GM19099 (cell line): ENCODE data around the gene UGP2.
A peak's percentile ranks its signal among the peaks of the same experiment; 100 is the strongest.

Experiments used
- POLR2A ChIP-seq: IDR thresholded peaks from 3 replicates; pipeline ENCODE4 v1.6.1; 2011; ENCODE audit warnings: low read depth; ENCODE audit not compliant: insufficient read length; ENCODE audit errors: extremely low read depth

UGP2 gene

DNA sequence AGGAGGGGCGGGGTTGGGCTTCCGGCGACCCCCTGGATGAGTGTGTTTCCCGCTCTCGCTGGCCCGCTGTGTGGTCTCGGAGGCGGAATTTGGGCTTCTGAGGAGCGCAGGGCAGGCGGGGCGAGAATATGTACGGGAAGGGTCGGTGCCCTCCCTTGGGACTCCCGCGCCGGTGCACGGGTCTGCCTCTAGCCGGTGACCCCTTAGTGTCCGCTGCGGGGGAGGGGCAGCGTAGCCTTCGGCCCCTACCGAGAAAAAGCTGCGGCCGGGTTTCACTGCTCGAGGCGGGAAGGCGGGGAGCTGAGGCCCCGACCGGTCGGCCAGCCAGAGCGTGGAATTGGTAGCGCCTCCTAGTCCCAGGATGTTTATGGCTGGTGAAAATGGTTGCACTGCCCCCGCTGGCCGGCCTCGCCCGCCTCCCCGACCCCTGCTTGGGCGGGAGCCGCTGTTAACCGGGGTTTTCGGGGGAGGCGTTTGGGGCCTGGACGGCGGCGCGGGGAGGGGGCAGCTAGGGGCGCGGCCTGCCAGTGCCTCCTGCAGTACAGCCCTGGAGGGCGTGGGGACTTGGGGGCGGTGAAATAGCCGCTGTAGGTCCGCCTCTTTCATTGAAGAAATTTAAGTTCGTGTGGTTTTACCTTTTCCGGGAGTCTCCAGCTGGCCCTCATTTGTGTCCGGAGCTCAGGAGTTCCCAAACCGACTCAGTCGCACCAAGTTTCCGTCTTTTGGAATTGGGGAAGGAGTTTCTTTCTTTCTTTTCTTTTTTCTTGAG, at the start of gene UGP2:
UGP2 (plus strand) TSS at position 643 of the 769 bp plus-strand sequence. CDS start 290 bp downstream, outside the sequence.
- TF ChIP-seq POLR2A: peak; percentile 51

DNA sequence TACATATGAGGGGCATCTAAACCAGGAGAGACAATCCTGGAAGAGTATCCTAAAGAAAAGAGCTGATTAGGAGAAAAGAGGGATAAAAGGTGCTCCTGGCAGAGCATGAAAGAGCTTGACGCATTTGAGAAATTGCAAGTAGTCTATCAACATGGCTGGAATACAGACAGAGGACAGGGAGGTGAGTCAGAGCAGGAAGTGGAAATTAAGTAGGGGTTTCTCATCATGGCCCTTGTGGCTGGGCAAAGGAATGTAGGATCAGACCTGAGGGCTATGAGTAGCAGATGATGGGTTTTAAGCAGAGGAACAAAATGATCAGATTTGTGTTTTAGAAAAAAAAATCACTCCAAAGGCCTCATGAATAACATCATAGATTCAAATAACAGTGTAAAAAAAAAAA, 49.2 kb upstream of the UGP2 start:
- no peak for TF ChIP-seq POLR2A

DNA sequence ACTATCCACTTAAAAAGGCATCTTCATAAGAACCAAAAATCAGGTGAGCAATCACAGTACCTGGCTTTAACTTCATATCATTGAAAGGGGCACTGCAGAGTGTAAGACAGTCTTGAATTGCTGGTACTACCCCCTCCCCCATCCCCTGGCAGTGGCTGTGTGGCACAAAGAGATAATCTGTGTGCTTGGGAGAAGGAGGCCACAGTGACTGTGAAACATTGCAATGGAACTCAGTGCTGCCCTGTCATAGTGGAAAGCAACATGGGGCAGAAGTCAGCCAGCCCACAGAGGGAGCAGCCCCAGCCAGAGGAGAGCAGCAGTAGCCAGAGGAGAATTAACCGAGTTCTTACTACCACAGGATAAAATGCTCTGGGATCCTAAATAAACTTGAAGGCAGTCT, 45.3 kb upstream of the UGP2 start:
- no peak for TF ChIP-seq POLR2A

DNA sequence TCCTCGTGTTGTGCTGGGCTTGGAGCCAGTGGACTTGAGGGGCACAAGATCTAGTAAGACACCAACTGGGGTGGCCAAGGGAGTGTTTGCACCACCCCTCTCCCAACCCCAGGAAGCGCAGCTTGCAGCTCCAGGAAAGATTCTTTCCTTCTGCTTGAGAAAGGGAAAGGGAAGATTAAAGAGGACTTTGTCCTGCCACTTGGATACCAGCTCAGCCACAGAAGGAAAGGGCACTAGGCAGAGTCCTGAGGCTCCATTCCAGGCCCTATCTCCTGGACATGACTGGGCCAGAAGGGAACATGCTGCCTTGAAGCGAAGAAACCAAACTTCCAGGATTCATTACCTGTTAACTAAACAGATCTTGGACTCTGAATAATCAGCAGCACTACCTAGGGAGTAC, 44.9 kb upstream of the UGP2 start:
- TF ChIP-seq POLR2A: no peak

DNA sequence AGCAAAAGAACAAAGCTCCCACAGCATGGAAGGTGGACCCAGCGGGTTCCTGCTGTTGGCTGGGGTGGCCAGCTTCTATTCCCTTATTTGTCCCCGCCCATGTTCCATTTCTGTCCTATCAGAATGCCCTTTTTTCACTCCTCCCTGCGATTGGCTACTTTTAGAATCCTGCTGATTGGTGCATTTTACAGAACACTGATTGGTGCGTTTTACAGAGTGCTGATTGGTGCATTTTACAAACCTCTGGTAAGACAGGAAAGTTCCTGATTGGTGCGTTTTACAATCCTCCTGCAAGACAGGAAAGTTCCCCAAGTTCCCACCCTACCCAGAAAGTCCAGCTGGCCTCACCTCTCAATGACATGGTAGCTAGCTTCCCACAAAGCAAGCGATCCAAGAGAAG, 40.2 kb upstream of the UGP2 start:
- no peak for TF ChIP-seq POLR2A

DNA sequence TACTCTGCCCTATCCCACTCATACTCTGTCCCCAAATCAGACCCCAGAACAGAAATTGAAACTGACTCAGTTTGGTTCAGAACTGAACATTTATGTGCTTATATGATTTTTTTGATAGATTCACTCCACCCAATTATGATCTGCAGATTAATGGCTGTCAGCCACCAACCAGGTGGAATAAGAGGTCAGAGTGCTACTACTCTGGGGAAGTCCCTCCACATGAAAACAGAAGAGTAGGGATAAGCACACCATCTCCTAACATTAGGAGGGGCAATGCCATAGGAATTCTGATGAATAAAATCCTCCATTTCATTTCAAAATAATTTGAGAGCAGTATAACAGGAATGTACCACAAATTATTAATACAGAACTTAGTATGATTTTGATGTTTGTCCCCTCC, 36.3 kb upstream of the UGP2 start:
- TF ChIP-seq POLR2A: no peak

DNA sequence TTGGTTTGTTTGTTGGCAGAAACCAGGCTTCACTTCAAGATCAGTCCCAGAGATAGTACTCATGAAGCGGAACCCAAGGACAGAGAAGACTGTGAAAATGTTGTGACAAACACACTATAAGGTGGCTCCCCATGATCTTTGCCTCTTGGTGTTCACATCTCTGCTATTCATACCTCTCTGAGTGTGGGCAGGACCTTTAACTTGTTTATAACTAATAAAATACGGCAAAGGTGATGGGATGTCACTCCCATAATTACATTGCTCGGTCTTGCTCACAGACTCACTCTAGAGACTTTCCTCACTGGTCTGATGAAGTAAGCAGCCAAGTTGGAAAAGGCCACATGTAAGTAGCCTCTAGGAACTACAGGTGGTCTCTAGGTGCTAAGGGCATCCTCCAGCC, 30.6 kb upstream of the UGP2 start:
- no peak for TF ChIP-seq POLR2A

DNA sequence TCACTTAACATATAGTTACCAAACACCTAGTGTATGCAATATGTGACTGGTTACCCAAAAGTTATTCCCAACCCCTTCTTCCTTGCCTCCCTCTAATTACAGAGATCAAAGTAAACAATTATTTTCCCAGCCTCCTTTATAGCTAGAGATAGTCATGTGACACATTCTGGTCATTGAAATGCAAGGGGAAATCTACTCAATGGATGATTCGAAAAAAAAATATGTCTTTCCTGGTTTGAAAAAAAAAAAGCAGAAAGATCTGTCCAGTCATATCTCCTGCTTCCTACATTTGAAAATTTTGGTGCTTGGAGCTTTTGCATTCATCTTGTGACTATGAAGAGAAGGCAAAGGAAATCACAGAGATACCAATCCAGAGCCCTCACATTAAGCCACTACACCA, 27.6 kb upstream of the UGP2 start:
- TF ChIP-seq POLR2A: no peak

DNA sequence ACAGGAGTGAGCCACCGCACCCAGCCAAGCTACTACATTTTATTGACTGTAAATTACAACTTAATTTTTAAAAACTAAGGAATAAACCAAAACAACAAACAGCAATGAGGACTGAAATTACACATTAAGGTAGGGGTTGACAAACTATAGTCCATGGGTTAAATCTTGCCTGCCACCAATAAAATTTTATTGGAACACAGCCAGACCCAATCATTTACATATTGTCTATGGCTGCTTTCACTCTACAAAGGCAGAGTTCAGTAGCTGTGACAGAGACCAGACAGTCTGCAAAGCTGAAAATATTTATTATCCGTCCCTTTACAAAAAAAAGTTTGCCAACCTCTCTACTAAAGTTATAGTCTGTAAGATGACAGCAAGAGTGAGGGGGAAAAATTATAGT, 24.3 kb upstream of the UGP2 start:
- TF ChIP-seq POLR2A: no peak

DNA sequence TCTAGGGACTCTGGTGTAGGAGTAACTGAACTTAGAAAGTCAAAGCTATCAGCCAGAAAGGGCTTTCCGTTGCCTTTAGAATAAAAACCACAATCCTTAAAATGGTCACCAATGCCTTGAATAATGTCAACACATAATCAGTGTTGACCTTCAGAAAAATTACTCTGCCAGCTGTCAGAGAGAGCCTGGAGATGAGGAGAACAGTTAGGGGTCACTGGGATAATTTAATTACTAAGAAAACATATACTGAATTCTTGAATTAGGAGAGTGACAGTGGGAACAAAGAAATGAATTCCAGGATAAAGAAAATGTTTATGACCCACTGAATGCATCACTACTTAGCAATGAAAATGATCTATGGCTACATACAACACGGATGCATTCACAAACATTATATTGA, 23.4 kb upstream of the UGP2 start:
- no peak for TF ChIP-seq POLR2A

DNA sequence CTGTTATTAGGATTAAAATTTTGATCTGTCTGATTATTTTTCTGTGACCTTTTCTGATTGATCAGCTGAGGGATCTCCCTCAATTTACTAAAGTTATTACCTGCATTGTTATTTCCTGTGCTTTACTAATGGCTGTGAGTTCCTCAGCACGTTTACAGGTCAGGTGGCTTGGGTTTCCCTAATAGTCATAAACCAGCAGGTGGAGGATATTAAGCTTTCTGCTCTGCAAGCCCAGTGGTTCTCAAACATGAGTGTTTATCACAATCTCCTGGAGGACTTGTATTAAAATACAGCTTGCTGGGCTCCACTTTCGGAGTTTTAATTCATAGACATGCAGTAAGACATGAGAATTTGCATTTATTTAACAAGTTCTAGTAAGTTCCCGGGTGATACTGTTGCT, 22.4 kb upstream of the UGP2 start:
- TF ChIP-seq POLR2A: no peak

DNA sequence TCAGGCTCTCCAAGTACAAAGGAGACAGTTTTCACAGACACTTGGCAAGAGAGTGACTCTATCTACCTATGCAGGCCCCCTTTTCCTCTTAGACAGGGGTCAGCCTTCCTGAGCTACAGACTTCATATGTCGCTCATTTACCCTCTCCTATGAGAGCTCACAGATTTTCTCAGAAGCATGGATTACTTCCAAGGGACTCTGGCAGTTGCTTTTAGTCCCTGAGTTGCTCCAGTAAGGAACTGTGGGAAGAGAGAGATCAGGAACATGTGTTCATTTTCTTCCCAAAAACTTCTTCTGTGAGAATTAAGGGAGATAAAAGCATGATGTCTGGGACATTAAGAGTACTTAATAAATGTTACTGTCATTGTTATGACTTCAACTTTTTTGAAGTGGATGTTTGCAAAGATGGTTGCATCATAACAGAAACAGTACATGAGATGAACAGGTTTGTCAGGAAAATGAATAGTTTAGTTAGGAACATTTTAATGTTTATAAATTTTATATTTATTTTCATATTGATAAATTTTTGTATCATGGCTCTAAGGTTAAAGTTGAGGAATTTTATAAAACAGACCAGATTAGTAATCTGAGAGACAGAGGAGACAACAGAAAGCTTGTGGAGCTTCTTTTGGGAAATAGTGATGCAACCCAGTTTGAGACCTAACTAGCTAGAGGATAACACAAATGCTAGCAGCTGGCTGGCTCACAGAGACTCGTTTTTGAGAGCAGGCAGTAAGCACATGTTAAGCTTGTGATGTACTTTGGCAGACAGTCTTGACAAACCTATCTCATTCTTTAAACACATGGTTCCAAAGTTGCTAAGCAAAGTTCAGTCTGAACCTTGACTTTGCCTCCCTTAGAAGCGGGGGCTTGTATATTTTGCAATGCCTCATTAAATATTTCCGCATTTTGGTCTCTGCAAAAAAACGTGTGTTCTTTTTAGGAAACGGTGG, 21.7 kb upstream of the UGP2 start:
- TF ChIP-seq POLR2A: no peak

DNA sequence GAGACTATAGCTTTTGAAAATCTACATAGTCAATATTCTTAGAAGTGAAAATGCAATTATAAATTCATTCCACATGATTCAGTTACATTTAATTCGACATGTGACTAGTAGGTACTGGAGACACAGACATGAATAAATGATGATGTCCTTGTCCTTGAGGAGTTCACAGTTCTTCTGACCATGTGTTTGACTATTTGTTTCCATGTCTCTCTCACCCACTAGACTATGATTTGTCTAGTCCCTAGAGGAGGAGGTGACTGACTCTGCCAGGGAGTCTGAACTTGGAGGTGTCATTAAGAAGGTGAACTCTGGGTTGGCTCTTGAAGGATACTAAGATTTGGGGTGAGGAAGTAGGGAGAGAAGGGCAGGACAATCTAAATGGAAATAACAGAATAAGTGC, 20.7 kb upstream of the UGP2 start:
- TF ChIP-seq POLR2A: no peak

DNA sequence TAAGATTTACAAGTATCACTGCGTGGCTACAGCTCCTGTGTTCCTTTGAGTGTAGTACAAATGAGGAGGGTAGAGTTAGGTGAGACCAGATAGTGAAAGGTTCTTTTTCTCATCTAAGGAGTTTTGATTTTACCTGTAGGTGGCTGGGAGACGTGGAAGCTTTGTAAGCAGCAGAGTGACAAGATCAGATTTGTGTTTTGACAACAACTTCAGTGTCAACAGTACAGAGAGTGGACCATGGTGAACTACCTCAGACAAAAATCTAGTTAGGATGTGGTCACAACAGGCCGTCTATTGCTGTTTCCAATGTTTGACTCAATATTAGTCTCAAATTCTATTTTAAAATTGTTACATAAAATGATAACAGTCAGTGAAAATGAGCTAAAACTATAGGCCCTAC, 20.3 kb upstream of the UGP2 start:
- TF ChIP-seq POLR2A: no peak

DNA sequence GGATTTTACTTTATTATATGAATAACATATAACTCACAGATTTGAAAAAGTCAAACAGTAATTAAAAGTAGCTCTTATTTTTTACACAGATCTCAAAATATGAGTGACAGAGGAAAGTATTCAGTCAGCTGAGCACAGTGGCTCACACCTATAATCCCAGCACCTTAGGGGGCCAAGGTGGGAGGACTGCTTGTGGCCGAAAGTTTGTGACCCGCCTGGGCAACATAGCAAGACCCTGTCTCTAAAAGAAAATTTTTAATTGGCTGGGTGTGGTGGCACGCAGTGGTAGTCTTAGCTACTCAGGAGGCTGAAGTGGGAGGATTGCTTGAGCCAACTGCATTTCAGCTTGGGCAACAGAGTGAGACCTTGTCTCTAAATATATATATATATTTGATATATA, 19.2 kb upstream of the UGP2 start:
- TF ChIP-seq POLR2A: no peak

DNA sequence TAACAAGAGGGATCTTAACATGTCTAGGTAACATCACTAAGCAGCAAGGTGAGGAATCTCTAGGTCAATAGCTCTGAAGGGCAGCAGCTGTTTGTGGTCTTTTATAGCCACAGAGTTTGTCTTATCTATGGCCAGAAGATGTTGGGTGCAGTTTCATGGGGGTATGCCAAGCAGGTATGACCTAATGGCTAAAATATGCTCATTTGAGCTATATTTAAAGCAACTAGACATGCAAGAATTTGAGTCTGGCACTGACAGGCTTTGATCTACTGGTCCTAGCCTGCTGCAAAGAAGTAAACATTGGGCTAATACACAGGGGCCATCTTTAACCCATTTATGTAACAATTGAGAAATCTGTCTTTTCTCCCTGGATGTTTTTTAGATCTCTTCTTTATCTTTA, 13.9 kb upstream of the UGP2 start:
- TF ChIP-seq POLR2A: no peak
